GM19035 (cell line): Measurements from ENCODE around the gene PTPRF.
A peak's percentile ranks its signal among the peaks of the same experiment; 100 is the strongest.

Source experiments
- ATAC-seq: cut with Tn5 transposase; IDR thresholded peaks from one replicate; pipeline ENCODE4 v1.9.1; 2021; ENCODE audit not compliant: unreplicated experiment

Gene PTPRF

GRCh38 chr1:43573066-43573800 lies 42.5 kb downstream of the PTPRF start:
- ATAC-seq: no peak

- no peak for ATAC-seq
These were observed 45.8 kb downstream of the PTPRF start for GRCh38 chr1:43576521-43576920.

DNA sequence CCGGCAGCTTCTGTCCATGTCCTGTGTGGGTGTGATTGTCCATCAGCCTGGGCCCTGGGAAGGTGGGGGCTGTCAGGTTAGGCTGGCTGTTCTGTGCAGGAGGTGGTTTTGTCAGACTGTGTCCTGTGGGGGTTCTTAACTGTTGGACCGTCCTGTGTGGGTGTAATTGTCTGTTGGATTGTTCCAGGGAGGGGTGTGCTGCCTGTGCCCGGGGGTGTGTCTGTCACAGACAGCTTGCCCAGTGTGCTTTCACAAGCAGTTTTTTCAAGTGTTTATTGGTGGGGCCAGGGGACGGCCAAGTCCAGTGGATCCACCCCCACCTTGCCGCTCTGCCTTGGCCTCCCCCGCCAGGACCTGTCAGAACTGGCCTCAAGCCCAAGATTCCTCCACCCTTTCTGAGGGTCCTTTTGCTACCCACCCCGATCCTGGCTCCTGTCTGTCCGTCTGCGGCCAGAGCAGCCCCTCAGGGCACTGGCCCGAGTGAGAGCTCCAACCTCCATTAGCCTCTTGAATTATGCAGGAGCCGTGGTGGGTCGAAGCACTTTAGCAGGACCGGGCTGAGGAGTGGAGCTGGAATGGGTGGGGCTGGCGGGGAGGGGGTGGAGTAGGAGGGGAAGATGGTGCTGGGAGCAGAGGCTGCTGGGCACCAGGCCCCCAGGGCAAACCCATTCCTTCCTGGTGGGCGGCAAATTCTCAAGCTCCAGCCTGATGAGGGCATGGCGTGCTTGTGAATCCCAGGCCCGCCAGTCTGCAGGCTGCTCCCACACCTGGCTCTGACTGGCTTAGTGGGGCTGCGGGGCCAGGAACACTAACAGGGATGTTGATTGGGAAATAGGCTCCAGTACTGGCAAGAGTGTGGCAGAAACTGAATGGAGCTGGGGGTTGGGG lies 47.2 kb downstream of the PTPRF start:
- no peak for ATAC-seq

DNA sequence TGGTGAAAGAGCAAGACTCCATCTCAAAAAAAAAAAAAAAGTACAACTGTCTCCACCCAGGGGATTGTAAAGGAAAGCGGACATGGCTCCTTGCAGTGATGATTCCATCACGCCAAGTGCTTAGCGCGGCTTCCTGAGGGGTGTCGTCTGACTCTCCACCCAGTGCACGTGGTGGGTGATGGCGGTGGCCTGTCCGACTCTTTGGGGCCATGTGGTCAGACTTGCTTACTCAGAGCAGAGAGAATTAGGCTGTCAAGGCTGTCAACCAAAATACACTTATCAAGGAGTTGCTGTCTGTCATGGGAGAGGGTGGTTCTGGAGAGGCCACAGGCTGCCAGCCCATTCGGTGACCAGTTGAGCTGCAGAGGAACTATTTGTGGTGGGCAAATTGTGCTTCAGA lies 49.4 kb downstream of the PTPRF start:
- no peak for ATAC-seq

- ATAC-seq: peak; percentile 65
These were observed 51.5 kb downstream of the PTPRF start for GRCh38 chr1:43582162-43582566.

DNA sequence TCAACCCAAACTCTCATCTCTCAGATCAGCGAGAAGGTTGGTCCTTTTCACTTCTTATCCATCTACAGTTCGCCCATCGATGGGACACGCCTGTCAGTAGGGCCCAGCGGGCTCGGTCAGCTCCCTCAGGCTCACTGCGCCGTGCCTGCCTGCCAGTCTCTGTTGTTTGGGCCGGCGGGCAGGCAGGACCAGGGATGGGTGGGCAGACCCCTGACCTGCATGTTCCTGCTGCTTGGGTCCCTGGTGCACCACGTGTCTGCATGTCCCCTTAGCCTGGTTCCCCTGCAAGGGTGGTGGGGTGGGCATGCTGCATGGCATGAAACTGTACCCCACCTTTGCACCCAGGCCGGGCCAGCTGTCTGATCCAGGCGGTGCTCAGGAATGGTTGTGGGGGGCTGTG lies 52.4 kb downstream of the PTPRF start:
- ATAC-seq: no peak

DNA sequence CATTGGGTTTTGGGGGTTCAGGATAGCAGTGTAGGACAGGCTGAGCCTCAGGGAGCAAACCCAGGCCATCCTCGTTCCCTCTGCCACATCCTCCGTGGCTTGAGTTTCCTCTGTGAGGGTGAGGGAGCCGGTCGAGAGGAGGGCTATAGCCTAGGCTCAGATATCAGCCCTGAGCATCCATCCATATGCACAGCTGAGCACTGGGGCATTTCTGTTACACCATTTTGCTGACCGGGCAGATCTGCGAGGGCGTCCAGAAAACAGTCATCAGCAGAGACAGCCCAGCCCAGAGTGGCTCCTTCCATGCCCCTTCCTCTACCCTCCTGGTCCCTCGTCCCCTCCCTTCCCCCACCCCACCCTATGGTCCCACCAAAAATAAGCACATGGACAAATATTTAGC lies 53.5 kb downstream of the PTPRF start:
- ATAC-seq: no peak

GRCh38 chr1:43585557-43585956 lies 54.9 kb downstream of the PTPRF start:
- ATAC-seq: no peak

- ATAC-seq: no peak
These were observed 55.6 kb downstream of the PTPRF start for GRCh38 chr1:43586136-43586731.

- ATAC-seq: no peak
These were observed 56.3 kb downstream of the PTPRF start for GRCh38 chr1:43587001-43587400.

DNA sequence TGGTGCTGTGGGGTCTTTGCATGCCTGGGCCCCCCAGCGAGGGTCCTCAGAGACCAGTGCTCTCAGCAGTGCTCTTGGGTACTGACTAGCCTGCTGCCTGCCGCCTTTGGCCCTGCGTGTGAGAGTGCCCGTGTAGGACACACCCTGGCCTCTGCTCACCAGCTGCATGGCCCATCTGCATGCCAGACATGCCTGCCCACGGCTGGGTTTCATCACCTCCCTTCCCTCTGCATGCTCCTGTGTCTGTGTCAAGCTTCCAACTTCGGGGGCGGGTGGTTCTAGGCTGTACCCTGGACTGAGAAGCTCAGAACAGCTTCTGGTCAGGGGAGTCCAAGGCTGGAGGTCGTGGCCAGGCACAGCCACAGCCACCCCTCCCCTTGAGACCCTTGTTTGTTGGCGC lies 56.9 kb downstream of the PTPRF start:
- ATAC-seq: no peak

DNA sequence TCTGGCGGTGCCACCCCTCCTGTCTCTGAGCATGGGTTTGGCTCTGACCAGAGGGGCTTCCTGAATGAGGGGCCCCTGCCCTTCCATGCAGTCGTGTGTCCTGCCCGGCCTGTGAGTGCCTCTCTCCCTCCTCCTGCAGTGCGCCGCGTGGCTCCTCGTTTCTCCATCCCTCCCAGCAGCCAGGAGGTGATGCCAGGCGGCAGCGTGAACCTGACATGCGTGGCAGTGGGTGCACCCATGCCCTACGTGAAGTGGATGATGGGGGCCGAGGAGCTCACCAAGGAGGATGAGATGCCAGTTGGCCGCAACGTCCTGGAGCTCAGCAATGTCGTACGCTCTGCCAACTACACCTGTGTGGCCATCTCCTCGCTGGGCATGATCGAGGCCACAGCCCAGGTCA lies 57.9 kb downstream of the PTPRF start:
- no peak for ATAC-seq

DNA sequence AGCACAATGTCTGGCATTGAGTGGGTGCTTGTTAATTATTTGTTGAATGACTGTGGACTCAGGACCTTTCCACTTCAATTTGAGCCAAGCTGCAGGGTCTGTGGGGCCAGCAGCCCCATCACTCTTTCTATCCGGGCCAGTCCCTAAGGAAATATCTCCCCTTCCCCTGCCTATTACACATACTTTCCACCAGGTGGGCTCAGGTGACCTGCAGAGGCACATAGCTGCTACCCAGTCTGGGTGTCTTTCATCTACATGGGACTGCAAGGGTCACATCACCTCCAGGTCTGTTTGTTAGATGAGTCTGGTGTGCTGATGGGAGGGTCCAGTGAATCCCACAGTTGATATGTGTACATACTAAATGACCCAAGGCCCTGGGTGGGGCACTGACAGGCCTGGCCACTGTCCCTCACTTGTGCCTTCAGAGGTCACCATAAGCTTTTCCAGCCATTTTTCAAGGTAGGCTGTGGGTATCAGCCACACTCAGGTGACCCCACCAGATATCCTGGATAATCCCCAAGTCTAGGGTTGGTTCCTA lies 59.8 kb downstream of the PTPRF start:
- no peak for ATAC-seq

DNA sequence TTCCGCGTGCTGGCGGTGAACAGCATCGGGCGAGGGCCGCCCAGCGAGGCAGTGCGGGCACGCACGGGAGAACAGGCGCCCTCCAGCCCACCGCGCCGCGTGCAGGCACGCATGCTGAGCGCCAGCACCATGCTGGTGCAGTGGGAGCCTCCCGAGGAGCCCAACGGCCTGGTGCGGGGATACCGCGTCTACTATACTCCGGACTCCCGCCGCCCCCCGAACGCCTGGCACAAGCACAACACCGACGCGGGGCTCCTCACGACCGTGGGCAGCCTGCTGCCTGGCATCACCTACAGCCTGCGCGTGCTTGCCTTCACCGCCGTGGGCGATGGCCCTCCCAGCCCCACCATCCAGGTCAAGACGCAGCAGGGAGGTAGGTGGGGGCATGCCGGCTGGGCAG lies 60.5 kb downstream of the PTPRF start:
- no peak for ATAC-seq

DNA sequence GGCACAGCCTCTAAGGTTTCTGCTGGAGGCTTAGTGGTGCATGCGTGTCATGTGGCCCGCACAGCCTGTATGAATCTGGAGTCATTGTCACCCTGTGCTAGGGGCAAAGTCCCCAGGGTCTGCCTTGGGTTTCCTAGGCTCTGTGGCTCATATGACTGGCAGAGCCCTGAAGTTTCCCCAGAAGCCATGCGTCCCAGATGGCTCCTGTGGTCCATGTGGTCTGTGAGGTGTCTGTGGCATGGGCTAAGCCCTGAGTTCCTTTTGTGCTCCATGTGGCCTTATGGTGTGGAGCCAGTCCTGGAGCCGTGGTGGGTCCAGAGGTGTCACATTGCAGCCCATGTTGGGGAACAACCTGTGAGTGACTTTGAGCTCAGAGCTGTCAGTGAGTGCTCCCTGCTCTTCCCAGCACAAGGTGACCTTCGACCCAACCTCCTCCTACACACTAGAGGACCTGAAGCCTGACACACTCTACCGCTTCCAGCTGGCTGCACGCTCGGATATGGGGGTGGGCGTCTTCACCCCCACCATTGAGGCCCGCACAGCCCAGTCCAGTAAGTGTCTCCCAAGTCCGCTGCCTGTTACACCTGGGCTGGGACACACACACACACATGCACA lies 61.5 kb downstream of the PTPRF start:
- ATAC-seq: no peak

GRCh38 chr1:43592974-43593683 lies 62.4 kb downstream of the PTPRF start:
- ATAC-seq: no peak

DNA sequence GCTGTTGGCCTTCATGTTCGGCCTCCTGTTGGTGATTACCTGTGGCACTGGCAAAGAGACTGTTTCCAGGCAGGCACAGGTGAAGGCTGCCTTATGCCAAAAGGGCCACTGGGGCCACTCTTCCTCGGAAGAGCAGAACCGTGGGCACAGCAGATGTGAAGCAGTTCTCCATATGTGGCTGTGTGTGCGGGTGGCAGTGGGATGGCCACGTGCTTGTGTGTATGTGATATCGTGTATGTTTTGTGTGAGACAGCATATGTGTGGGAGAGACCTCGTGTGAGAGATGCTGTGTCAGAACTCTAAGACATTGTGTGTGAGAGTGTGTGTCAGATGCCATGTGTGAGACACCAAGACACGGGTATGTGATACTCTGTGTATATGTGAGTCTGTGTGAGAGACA lies 65.9 kb downstream of the PTPRF start:
- no peak for ATAC-seq

- no peak for ATAC-seq
These were observed 66.3 kb downstream of the PTPRF start for GRCh38 chr1:43597028-43597427.

- no peak for ATAC-seq
These were observed 67.0 kb downstream of the PTPRF start for GRCh38 chr1:43597721-43598120.

- no peak for ATAC-seq
These were observed 67.9 kb downstream of the PTPRF start for GRCh38 chr1:43598622-43599021.
